Measurements from ENCODE around the gene PDGFA. TPM values are rescaled to one million over a fixed set of nuclear protein-coding genes. Genes with fewer than 3 reads are reported as not detected.

Gene PDGFA
- total RNA-seq, 4 donors from 2014 or later: 60.2 to 123 (median 104) TPM

DNA sequence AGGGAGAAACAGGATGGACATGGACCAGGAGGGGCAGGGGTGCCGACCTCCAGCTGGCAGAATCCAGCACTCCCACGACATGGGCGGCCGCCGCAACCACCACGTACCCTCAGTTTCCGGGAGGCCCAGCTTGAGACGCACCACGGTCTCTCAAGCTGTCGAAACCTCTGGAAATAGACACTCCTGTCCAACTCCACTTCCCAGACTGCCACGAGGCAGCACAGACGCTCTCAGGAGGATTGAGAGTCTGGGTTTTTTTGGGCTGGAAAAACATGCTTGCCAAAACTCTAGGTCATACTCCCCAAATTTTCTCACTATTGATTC, 37.9 kb upstream of the PDGFA start:
- in situ Hi-C loops (cut with MboI; ENCODE audit: low pct_ligation_motif_present in 1 of 4, low pct_unique_long_range_greater_than_20kb in 1 of 4, low sequenced_read_pairs in 3 of 4) (no loop called here), intact Hi-C loops (cut with DNase I; ENCODE audit: low total_unique reads) (no loop called here)
- H3K27me3 ChIP-seq: peaks cover 4% of the 10 kb centered on the region
- H3K4me1 ChIP-seq: peaks cover 0 to 3% (median 0%) of the 10 kb centered on the region in 4 donors
- no peak overlapping the region for H3K27ac ChIP-seq
- H3K36me3 ChIP-seq: no peaks in the 10 kb centered on the region
- H3K4me3 ChIP-seq: no peak overlapping the region
- WGBS, 2 donors (ENCODE audit: low coverage in 1 of 2): 89 to 91% methylated on average over 3 to 12 of the region's 12 CpGs
- TF ChIP-seq POLR2AphosphoS5 (IDR thresholded peaks at IDR 0.05) (no peak), CTCF (IDR thresholded peaks at IDR 0.05) (no peak), EP300 (IDR thresholded peaks at IDR 0.05; ENCODE audit: low read depth) (no peak), POLR2A (IDR thresholded peaks at IDR 0.05) (no peak)
- no peak for DNase-seq
- H3K9me3 ChIP-seq: no peaks in the 10 kb centered on the region

DNA sequence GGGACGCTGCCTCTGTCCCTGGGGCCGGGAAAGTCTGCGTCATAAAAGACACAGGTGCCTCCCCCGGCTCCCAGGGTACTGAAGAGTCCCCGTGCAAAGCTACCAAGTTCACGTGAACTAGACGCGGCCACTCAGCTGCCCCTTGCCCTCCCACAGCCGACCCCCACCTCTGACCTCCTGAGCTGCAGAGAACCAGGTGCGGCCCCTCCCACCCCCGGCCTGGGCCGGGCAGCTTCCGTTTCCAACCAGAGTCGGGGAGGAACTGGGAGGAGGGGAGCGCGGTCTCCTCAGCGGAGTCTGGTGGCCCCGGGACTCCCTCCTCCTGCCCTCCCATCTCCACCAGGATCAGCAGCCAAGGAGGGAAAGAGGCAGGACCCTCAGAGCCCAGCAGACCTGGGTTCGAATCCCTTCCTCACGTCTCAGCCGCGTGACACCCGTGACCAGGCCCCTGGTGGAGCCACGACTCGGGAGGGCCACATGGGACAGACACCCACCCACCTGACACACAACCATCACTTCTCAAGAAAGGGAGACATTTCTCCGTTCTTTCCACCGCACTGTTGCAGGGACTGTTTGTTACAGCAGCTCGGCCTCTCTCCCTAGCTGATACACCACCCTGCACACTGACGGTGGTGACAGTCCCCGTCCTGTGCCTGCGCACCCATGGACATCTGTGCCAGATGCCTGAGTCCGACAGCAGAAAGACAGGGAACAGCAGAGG, 37.4 kb upstream of the PDGFA start:
- H3K36me3 ChIP-seq: no peaks in the 10 kb centered on the region
- TF ChIP-seq CTCF (IDR thresholded peaks at IDR 0.05) (no peak), POLR2AphosphoS5 (IDR thresholded peaks at IDR 0.05) (no peak), POLR2A (IDR thresholded peaks at IDR 0.05) (no peak), EP300 (IDR thresholded peaks at IDR 0.05; ENCODE audit: low read depth) (no peak)

DNA sequence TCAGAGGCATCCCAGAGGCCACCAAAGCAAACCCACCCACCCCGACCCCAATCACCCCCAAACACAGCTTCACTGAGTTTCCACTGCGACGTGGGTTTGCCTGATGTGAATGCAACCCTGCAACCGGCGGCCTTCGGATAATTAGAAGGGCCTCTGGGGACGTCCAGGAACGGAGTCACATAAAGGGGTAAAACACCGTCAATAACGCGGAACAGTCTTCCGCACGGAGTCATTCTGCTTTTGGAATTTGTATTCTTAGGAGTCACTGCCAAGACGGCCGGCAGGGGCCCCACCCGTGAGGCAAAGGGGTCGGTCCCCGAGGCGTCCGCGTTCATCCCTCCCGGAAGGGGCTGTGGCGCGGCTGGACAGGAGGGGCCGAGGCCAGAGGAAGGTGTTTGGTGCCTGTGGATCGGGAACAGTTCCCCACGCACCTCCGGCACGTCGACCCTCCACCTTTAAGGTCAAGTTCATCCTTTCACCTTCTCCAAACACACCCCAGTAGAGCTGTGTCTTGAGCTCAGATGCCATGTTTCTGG, 36.7 kb upstream of the PDGFA start:
- 78% methylated on average over 30 of the region's 30 CpGs; no CpG with 5 or more reads in 1 of the 2 donors for WGBS, 2 donors (ENCODE audit: low coverage in 1 of 2)
- Histone ChIP-seq H3K9me3 (no peaks in the 10 kb centered on the region), H3K4me3 (no peak overlapping the region), H3K36me3 (no peaks in the 10 kb centered on the region), H3K27me3 (peaks cover 4% of the 10 kb centered on the region), H3K27ac (no peak overlapping the region), H3K4me1 (no peaks in the 10 kb centered on the region)
- no peak for TF ChIP-seq POLR2A (IDR thresholded peaks at IDR 0.05)
- TF ChIP-seq POLR2AphosphoS5 (IDR thresholded peaks at IDR 0.05): no peak
- no peak for TF ChIP-seq EP300 (IDR thresholded peaks at IDR 0.05; ENCODE audit: low read depth)
- TF ChIP-seq CTCF (IDR thresholded peaks at IDR 0.05): no peak
- DNase-seq: no peak
- intact Hi-C loops (cut with DNase I; ENCODE audit: low total_unique reads) (no loop called here), in situ Hi-C loops (cut with MboI; ENCODE audit: low pct_ligation_motif_present in 1 of 4, low pct_unique_long_range_greater_than_20kb in 1 of 4, low sequenced_read_pairs in 3 of 4) (no loop called here)

More for the DNA sequence above, 37.4 kb upstream of the PDGFA start:
- in situ Hi-C loops (cut with MboI; ENCODE audit: low pct_ligation_motif_present in 1 of 4, low pct_unique_long_range_greater_than_20kb in 1 of 4, low sequenced_read_pairs in 3 of 4): no loop called here
- peaks cover 4% of the 10 kb centered on the region for H3K27me3 ChIP-seq
- intact Hi-C loops (cut with DNase I; ENCODE audit: low total_unique reads): no loop called here
- peaks cover 0 to 3% (median 0%) of the 10 kb centered on the region in 4 donors for H3K4me1 ChIP-seq
- no peaks in the 10 kb centered on the region for H3K9me3 ChIP-seq
- H3K4me3 ChIP-seq: no peak overlapping the region
- DNase-seq: no peak
- H3K27ac ChIP-seq: no peak overlapping the region
- WGBS, 2 donors (ENCODE audit: low coverage in 1 of 2): 87 to 92% methylated on average over 3 to 32 of the region's 32 CpGs

- Histone ChIP-seq H3K4me3 (no peak overlapping the region), H3K4me1 (no peaks in the 10 kb centered on the region), H3K27me3 (peaks cover 4% of the 10 kb centered on the region), H3K36me3 (no peaks in the 10 kb centered on the region), H3K27ac (no peak overlapping the region), H3K9me3 (no peaks in the 10 kb centered on the region)
- no peak for DNase-seq
- TF ChIP-seq POLR2A (IDR thresholded peaks at IDR 0.05) (no peak), CTCF (IDR thresholded peaks at IDR 0.05) (no peak), POLR2AphosphoS5 (IDR thresholded peaks at IDR 0.05) (no peak), EP300 (IDR thresholded peaks at IDR 0.05; ENCODE audit: low read depth) (no peak)
- in situ Hi-C loops (cut with MboI; ENCODE audit: low pct_ligation_motif_present in 1 of 4, low pct_unique_long_range_greater_than_20kb in 1 of 4, low sequenced_read_pairs in 3 of 4) (no loop called here), intact Hi-C loops (cut with DNase I; ENCODE audit: low total_unique reads) (no loop called here)
- 87 to 98% methylated on average over 10 to 18 of the region's 18 CpGs for WGBS, 2 donors (ENCODE audit: low coverage in 1 of 2)
Observed at GRCh38 chr7:555551-556160, 36.0 kb upstream of the PDGFA start.
